Epidermal melanocyte (primary cell): ENCODE measurements around the gene RHBG.

Experiments used
- DNase-seq: peaks from one replicate; pipeline ENCODE4 v3.0.0; 2011; ENCODE audit warnings: low spot score; ENCODE audit not compliant: insufficient read length

Gene RHBG

DNA sequence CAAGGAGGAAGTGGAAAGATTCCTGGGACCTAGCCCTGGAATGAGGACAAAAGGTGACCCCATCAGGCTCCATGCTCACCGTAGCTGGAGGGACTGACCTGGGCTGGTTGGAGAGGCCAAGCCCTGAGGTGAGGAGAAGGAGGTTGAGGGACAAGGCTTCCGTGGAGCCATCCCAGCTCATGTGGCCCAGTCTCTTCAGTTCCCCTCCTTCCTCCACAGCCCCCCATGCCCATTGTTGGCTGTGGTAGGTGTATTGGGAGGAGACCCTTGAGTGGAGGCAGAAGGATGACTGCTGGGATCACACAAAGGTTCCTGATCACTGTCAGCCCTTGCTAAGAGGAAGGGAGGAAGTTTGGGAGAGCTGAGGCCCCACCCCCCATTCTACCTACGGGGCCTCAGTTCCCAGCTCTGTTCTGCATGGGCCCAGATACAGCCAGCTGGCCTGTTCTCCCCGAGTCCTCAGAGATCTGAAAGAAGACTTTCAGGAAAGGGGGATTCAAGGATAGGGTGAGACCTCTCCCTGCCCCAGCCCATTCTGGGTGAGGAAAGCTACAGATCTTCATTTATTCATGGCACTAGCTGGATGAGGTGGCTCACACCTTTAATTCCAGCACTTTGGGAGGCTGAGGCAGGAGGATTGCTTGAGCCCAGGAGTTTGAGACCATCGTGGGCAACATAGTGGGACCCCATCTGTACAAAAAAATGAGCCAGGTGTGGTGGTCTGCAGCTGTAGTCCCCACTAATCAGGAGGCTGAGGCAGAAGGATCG is 17.3 kb downstream of the RHBG start:
- DNase-seq, result peak; percentile 13

DNA sequence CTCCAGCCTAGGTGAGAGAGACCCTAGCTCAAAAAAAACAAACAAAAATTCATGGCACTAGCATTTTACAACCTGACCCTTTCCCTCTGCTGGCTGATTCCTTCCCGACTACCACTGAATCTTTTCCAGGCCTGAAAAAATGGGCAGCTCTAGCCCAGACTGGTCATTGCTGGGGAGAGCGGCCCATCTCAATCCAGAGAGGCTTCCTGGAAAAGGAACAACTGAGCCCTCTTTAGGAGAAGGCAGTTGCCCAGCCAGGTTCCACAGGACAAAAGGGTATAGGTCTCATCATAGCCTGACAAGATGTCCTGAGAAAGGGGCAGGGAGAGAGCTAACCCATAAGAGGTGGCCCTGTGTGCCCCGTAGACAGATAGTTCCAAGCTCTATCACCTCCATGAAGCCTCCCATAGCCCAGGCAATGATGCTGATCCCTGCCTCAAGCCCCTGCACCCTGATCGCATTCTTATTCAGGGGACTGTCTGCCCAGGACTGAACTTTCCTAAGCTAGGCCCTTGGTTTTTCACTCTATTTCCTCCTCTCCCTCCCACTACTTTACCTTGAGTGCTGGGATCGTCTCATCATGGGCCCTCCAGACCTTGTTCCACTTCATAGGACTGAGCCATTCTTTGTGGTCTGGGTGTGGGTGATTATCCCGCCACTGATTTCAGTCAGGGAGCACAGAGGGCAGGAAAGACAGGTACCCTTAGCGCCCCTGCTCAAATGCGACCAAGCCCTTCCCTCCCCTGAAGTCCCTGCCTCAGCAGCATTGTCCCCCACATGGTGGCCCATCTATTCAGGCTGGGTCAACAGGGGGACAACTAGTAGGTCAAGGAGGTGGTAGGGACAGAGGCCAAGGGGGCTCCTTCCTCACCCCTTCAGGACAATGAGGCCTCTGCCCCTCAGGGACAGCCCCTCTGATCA is 18.2 kb downstream of the RHBG start:
- DNase-seq, result peak; percentile 18

DNA sequence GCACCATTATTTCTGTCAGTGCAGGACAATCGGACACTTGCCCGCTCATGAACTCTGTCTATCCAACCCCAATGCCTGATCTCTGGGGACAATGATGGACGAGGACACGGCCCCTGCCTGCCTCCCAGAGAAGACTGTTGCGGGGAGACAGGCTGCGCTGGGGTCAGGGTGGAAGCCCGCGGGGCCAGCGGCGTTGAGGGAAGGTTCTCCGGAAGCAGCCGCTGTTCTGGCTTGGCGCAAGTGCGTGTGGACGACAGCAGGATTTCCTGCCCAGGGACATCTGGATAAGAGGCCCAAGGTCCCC is 18.8 kb downstream of the RHBG start:
- DNase-seq, result no peak

DNA sequence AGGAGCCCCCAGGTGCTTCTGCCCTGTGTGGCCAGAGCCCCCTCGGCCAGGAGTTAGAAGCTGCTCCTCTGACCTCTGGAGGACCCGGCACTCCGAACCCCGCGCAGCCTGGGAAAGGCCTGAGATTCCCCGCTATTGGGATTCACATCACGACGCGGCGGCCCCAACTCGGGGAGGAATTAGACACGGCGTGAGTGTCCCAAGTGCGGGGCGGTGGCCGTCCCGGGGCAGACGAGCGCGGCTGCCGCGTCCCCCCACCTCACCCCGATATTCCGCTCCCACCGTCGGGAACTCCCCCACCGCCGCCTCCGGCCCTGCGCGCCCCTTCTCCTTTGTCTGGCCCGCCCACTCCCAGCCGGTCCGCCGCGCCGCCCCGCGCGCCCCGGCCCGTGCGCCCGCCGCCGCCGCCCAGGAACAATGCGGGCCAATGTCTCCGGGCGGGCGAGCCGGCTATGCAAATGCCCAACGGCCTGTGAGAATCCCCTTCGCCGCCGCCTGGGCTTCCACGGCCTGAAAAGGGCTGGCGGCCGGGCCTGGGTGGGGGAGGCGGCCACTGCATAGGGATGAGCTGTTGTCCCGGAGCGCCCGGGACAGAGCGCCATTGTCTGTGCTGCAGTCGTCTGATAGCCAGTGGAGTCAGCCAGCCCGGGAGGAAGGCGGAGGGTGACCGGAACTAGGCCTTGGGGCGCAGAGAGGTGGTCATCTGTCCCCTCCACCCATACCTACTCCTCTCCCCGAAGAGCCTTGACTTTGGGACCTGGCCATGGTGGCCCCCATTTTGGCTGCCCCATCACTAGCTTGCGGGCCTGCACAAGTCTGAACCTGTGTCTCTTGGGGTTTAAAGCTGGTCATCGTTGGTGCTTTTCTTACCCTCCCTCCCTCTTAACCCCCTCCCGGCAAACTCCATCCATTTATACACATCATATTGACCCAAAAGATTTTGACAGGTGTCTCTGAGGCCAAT is 19.4 kb downstream of the RHBG start:
- peak; percentile 47 for DNase-seq

DNA sequence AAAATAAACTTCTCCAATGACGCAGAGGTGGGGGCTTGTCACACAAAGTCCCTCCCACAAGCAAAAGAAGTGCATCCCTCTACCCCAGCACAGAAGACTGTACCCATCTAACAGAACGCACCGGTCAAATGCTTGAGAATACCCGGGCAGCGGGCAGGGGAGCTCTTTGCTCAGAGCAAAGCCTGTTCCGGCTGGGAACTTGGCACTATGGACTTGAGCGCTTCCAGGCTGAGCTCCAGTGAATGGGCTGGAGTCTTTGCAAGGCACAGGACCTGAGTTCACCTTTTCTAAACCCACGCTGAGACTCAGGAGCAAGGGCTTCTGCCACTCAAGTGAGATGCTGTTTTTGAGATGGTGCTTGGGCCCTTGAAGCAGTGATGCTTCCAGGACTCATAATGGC is 20.3 kb downstream of the RHBG start:
- no peak for DNase-seq

DNA sequence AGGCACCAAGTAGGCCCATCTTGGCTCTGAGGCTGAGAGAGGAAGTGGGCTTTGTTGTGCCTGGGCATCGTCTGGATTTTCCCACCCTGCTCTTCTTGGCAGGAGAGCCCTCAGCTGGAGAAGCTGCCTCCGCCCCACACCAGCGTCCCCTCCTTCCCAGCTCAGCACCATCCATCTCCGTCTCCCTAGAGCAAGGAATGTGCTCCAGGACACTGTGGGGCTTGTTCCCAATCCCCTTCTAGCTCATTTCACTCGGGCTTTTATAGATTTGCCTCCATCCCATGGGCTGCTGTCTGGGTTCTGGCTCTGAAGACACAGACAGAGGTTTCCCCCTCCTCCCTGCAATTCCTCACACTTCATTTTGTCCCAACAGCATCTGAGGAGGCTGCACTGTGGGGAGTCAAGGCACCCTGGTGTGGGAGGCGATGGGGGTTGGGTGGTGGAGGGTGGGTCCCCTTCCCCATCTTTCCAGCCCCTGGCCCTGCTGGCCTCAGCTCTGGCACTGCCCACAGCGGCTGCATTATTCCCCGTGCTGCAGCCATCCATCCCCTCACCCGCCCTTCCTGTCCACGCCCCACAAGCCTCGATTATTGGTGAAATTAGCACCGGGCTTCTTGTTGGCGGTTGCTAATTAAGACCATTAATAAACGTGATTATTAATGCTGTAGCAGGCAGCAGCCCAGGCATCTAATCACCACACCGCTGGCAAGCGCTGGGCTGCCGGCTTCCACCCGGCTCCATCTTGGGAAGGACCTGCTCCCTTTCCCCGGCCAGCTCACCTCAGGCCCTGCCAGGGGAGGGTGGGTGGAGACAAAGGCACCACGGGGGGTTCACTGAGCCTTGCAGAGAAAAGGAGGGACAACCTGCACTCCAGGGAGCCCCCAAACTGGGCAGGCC is 21.7 kb downstream of the RHBG start:
- DNase-seq, result no peak

DNA sequence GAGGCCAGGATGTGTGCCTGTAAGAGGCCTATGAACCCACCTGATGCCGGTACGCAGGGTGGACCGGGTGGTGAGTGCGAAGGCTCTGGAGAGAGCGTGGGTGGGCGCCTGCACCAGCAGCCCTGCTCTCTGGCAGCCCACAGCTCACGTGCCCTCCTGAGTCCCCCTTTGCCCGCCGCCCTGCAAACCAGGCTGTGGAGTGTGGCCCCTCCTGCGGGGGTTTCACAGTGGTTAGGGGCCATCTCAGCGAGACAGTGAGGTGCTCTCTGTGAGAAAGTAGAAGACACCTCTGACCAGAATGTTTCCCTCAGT is 22.3 kb downstream of the RHBG start:
- DNase-seq, result no peak

DNA sequence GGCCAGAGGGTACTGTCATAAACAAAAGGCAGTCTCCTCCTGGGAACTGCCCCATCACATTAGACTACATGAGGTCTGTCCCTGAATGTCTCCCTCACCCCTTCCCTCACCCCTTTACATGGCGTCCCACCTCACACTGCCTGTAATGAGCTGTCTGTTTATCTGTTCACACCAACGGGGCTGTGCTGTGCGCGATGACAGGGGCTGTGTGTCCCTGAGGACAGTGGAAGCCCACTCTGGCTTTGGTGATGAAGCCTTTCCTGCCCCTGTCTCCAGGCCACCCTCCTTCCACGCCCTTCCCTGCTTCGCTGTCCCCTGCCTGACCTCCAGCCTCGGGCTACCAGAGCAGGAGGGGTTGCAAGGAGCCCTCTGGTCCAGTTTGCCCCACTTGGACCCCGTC is 22.7 kb downstream of the RHBG start:
- DNase-seq, result no peak

DNA sequence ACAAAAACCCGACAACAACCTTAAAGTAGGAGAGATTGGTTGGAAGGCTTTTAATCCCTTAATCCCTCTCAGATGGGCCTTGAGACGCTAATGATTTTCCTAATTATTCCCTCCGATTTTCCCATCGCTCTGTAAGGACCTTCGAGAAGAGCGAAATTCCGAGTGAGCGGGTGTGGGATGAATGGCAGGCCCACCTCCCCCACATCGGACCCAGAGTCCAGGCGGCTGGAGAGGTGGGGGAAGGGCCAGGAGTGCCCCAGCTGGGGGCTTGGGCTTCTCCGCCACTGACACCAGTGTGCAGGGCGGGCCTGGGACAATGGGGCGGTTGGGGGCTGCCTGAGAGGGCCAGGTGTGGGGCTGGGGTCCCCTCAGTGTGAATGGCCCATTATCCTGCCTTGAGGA is 23.4 kb downstream of the RHBG start:
- DNase-seq, result no peak

DNA sequence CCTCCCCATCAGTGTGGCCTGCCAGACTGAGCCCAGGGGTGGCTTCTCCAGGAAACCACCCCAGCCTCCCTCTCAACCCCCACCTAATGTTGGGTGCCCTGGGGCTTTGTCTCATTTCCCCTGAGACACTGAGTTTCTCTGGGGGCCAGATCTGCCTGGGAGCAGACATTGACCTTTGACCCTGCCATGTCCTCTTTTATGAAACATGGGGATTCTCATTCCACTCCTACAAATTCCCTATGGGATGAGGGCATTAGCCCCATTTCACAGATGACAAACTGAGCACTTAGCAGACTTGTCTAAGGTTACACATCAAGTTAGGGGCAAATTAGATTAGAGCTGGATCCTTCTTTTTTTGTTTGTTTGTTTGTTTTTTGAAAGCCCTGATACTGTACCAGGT is 24.1 kb downstream of the RHBG start:
- DNase-seq, result no peak

DNA sequence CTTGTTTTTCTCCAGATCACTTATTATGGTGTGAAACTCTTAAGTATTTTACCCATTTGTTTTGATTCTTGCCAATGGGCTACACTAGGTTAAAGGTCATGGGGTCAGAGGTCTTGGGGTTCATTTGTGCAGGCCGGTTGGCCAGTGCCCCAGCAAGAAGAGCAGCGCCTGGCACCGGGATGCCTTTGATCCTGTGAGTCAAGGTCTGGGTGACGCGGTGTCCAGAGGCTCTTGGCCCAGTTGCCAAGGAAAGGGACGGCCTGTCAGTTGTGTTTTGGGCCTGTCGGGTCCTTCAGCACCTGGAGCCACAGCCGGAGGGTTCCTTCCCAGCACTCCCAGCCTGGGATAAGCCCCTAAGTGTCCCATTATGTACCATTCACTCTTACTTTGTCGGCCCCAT is 25.1 kb downstream of the RHBG start:
- DNase-seq, result no peak

DNA sequence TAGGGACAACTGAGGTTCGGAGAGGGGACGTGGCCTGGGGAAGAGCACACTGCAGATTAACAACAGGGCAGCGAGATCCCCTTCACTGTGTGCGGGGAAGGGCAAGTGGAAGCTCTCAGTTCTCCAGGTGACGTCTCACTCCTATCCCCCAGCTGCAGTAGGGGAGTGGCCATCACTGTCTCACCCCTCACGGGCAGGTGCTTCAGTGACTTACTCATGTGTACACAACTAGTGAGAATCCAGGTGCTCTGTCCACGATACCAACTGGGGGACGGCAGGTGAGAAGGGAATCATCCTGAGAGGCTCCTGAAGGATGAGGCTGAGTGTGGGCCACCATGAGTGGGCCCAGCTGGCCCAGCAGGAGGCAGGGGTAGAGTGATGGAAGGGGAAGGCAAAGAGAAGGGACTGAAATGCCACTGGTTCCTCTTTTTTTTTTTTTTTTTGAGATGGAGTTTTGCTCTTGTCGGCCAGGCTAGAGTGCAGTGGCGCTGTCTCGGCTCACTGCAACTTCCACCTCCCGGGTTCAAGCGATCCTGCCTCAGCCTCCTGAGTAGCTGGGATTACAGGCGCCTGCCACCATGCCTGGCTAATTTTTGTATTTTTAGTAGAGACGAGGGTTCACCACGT is 25.9 kb downstream of the RHBG start:
- no peak for DNase-seq

DNA sequence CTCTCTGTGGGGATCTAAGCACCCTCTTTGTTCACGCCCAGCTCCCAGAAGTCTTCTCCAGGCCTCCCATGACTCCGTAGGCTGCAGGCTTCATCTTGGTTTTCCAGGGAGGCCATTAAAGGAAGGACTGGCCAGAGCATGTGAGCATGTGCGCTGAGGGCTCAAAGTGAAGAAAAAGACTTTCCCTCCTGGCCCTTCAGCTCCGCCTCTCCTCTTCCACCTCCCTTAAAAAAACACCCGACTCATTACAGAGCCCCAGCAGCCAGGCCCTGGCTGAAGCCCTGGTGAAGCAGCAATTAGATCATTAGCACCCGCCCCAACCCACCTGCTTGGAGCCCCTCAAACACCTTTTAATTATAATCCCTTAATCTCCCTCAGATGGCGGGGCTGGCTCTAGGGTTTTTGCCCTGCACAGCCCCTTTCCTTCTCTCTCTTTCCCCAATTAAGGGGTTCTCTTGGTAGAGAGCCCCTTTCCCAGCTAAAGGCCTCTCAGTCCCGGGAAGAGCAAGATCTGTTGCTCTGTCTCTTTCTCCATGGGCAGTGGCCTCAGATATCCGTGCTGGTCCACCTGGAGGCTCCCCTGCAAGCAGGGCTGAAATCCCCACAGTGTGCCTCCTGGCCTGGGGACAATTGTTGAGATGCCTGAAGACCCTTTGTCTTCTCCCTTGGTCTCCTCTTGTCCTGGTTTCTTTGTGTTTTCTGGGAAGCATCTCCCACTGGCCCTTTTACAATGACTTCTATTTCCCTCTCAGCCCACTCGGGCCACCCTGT is 30.5 kb downstream of the RHBG start:
- no peak for DNase-seq

DNA sequence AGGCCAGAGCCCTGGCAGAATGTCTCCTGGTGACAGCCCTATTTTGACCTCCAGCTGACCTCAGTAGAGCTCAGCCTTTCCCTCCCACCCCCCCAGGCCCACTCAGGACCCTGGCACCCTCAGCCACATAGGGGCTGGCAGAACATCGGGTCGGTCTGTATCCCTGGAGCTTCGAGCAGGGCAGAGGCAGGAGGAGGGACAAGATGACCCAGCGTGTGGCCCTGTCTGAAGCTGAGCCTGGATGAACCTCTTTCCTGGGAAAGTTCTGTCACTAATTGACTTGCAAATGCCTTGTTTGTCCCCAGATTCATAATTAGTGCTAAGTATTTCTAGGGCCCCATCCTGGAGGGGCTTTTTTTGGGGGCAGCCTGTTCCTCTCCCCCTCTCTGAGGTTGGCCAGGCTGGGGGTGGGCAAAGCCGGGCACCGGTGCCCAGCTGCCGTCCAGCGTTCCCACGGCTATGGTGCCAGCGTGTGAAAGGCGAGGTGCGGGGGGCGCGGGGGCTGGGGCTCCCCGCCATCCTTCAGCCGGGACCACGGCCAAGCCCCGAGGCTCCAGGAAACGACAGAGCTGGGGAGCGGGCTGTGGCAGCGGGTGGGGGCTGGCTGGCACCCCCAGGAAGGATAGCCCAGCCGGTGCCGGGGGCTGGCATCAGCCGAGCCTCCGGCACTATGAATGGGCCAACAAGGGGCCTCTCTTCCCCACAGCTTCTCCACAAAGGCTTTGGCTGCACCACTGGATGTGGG is 31.4 kb downstream of the RHBG start:
- no peak for DNase-seq

DNA sequence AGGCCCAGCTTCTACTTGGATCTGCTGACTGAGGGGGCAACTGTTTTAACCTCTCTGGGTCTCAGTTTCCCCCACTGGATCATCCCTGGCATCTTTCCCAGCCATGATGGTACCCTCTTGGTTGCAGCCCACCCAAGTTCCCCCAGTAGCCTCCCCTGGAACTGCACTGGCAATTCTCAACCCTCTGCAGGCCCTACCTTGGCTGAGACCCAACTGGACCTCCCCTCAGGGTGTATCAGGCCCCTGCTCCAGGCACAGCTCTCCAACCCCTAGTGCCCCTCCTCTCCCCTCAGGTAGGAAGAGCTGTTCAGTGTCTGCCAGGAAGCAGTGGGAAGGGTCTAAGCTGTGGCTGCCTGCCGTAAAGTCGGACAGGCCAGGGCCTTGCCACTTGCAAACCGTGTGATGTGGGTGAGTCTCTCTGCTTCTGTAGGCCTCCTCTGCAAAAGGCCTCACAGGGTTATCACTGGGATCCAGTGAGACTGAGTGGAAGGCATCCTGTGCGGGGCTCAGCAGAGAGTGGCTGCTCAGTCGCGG is 32.1 kb downstream of the RHBG start:
- no peak for DNase-seq

DNA sequence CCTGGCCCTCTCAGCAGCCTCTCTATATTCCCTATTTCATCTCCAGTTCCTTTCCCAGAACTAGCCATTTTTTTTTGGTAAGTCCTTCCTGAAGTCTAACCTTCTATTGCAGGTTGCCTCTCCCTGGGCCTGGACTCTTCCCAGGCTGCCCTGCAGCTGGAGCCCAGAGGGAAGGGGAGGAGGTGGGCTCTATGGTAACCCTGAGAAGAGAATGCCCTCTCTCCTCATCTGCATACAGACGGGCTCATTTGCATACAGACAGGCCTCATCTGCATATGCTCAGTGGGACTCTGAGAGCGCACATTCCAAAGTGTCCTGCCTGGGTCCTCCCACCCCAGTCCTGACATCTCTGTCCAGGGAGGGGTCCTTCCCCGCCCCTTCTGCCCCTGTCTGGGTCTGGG is 32.7 kb downstream of the RHBG start:
- DNase-seq, result no peak

DNA sequence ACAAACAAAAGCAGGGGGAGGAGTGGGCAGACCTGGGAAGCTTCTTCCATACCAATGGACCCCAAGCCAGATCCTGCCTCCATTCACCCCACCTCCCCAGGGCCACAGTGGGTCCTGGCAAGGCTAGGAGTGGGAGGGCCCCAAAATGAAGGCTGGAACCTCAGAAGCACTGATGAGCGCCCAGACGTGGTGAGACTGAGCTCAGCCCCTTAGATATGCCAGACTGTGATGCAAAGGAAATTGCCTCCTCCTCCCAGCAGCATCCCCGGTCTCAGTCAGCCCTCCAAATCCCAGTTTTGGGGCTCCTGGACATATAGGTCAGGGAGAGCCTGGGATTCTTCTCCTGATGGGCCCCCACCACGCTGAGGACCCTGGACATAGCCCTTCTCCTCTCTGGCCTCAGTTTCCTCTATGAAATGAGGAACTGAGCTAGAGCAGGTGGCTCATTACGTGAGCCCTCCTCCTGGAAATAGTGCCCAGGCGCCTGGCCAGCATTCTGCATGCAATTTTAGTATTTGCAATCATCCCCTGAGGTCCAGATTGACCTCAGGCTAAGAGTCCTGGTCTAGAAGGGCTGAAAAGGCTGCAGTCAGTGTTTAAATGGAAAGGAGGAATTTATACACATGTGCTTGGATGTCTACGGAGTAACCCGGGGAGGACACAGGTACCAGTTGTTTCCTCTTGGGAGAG is 33.5 kb downstream of the RHBG start:
- no peak for DNase-seq

DNA sequence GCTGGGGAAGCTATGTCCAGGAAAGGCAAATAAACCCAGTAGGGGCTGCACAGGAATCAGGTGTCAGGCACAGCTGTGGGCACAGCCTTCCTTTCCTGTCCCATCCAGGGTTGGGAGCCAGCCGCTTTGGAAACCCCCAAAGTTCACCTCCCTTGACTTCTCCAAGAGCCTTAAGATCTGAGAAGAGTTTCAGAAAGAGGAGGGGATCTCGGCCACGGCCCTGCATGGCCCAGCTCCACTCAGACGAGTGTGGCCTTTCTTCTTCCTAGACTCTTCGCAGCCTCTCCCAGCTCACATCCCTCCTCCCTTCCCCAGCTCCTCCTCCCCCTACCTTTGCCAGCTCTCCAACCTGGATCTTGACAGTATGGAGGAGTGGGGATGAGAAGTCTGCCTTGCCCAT is 36.7 kb downstream of the RHBG start:
- DNase-seq, result no peak
